ENCODE measurements around the gene GET4. TPM values are rescaled to one million over a fixed set of nuclear protein-coding genes. Genes with fewer than 3 reads are reported as not detected.
"Not testable (repeated sequence)": the region's sequence is repeated elsewhere in the genome, so short reads cannot be mapped to it uniquely, and the experiment has no call there.

The GET4 gene
- total RNA-seq, 1 donor from 2014 or later = 19.1 TPM

DNA sequence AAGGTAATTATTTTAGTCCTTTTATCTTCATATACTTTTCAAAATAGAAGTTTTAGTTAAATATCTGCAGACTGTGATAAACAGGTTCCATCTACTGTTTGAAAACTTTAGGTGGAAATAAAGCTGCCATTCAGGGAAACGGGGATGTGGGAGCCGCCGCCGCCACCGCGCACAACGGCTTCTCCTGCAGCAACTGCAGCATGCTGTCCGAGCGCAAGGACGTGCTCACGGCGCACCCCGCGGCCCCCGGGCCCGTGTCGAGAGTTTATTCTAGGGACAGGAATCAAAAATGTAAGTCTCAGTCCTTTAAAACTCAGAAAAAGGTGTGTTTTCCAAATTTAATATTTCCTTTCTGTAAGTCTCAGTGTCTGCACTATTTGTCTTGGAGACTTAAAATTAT, 33.1 kb upstream of the GET4 start:
- ATAC-seq (no peak), DNase-seq (ENCODE audit: missing footprints) (no peak)
- intact Hi-C loops (cut with DNase I) = no loop called here

DNA sequence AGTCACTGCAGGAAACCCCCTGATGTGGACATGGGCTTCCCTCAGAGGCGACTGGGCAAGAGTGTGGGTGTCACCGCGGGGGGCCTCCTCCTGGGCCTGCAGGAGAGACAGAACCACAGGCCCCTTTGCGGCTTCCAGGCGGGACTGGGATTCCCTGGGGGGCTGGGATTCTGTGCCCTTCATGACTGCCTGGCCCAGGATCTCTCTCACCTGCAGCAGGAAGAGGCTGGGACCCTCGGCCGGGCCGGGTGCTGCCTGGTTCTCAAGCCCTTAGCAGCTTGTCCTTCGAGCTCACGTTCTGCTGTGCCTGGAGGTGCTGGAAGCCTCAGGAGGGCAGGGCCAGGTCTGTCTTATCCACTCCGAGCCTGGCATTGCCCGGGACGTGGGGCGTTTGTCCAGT, 32.3 kb upstream of the GET4 start:
- DNase-seq (ENCODE audit: missing footprints) = no peak
- intact Hi-C loops (cut with DNase I) = no loop called here
- ATAC-seq = no peak

DNA sequence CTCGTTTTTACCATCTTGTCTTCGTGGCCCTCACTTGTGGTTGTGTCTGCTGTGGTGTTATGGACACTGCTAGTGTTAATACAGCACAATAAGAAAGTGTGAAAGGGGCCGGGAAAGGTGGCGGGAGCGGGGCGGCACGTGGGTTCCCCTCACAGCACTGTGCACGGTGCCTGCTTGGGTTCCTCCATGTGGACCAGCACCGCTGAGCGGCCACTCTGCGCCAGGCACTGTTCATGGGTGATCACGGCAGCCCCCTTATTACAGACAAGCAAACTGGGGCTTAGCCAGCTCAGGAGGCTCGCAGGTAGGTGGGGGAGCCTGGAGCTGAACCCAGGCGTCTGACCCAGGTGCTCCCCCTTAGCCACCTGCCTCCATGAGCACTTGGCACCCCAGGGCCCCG, 31.8 kb upstream of the GET4 start:
- DNase-seq (ENCODE audit: missing footprints) = no peak

DNA sequence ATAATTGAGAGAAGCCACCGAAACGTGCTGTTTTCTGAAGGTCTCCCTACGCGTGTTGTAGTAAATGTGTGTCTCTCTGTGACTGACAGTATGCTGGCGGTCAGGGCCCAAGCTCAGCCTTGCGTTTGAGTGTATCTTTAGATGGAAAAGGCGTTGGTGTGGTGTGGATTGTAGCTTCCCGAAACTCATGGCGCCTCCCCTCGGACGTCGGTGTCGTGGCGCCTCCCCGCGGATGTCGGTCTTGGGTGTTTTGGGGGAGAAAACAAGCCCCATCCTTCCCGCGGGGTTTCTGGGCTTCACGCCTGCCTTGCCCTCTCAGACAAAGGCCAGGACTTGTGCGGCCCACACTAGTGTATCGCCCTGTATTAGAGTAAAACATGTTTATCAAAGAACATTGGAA, 31.3 kb upstream of the GET4 start:
- ATAC-seq (no peak), DNase-seq (ENCODE audit: missing footprints) (no peak)
- intact Hi-C loops (cut with DNase I) = no loop called here

More for the DNA sequence above, 31.8 kb upstream of the GET4 start:
- no peak for ATAC-seq
- intact Hi-C loops (cut with DNase I) = no loop called here

DNA sequence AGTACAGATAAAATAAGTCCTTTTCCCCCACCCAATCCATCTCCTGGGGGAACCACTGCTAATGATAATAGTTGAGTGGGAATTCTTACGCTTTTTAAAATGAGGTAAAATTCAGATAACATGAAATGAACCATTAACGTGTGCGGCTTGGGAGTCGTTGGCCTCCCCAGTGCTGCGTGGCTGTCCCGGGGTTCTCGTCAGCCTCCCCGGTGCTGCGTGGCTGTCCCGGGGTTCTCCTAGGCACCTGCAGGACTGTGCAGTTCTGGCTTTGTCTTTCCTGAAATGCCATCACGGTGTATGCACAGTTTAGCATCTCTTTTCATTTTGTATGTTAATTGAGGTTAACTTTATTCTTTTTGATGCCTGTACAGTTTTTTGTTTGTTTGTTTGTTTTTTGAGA, 30.6 kb upstream of the GET4 start:
- intact Hi-C loops (cut with DNase I) = no loop called here
- no peak for DNase-seq (ENCODE audit: missing footprints)
- ATAC-seq = no peak

DNA sequence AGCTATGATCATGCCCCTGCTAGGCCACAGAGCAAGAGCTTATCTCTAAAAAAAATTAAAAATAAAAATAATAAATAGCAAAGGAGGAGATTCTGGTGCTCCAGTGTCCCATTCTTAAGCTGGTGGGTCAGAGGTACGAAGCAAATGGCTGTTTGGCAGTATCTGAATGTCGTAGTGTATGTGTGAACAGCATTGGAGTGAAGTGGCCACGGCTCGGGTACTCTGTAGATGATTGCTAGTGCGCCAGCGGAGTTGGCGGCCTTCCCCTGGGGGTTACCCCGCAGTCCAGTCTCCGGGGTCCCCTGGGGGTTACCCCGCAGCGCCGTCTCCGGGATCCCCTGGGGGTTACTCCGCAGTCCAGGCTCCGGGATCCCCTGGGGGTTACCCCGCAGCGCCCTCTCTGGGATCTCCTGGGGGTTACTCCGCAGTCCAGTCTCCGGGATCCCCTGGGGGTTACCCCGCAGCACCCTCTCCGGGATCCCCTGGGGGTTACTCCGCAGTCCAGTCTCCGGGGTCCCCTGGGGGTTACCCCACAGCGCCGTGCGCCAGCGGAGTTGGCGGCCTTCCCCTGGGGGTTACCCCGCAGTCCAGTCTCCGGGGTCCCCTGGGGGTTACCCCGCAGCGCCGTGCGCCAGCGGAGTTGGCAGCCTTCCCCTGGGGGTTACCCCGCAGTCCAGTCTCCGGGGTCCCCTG, 29.2 kb upstream of the GET4 start:
- intact Hi-C loops (cut with DNase I); ATAC-seq; DNase-seq (ENCODE audit: missing footprints): not testable (repeated sequence)

DNA sequence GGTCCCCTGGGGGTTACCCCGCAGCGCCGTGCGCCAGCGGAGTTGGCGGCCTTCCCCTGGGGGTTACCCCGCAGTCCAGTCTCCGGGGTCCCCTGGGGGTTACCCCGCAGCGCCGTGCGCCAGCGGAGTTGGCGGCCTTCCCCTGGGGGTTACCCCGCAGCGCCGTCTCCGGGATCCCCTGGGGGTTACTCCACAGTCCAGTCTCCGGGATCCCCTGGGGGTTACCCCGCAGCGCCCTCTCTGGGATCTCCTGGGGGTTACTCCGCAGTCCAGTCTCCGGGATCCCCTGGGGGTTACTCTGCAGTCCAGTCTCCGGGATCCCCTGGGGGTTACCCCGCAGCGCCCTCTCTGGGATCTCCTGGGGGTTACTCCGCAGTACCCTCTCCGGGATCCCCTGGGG, 28.6 kb upstream of the GET4 start:
- intact Hi-C loops (cut with DNase I); ATAC-seq; DNase-seq (ENCODE audit: missing footprints): not testable (repeated sequence)

DNA sequence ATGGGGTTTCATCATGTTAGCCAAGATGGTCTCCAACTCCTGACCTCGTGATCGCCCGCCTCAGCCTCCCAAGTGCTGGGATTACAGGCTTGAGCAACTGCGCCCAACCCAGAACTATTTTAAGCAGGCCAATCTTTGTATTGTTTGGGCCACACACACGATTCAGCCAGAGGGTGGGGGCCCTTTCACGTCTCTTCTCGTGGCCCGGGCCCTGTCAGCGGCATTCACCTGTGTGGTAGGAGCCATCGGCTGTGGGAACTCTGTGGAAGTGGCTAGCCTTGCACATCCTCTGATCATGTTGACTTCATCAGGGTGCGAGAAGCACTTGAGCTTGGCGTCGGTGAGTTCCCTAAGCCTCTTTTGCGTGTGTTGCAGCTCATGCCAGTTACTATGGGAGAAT, 27.2 kb upstream of the GET4 start:
- ATAC-seq = no peak
- intact Hi-C loops (cut with DNase I) = no loop called here
- no peak for DNase-seq (ENCODE audit: missing footprints)

DNA sequence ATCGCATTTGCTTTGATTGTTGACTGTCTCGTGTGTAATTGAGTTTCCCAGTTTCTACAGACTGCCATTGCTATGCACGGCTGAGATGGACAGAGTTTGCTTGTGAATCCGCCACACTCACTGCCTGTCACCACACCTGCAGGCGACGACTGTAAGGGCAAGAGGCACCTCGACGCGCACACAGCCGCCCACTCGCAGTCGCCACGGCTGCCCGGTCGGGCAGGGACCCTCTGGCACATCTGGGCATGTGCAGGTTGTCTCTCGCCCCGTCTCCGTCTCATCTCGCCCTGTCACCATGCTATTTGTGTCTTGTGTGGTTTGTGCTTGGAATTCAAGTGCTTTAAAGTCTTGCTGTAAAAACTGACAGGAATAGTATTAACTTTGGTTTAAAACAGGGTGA, 26.6 kb upstream of the GET4 start:
- intact Hi-C loops (cut with DNase I) = no loop called here
- no peak for ATAC-seq
- no peak for DNase-seq (ENCODE audit: missing footprints)

DNA sequence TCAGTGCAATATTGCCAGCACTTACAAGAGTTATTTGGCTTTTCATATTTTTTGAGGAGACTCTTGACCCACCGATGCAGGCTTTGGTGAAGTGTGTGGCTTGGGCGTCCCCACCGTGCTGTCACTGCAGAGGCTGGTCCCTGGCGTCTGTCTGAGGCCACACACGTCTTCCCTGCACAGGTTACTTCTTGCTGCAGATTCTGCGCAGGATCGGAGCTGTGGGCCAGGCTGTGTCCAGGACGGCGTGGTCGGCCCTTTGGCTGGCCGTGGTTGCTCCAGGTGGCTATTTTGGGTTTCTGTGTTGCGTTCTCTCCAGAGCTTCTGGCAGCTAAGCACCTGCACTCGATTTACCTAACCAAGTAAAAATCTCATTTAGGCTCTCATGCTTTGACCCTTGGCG, 25.1 kb upstream of the GET4 start:
- intact Hi-C loops (cut with DNase I) = no loop called here
- peak; percentile 30 for ATAC-seq
- DNase-seq (ENCODE audit: missing footprints) = no peak

DNA sequence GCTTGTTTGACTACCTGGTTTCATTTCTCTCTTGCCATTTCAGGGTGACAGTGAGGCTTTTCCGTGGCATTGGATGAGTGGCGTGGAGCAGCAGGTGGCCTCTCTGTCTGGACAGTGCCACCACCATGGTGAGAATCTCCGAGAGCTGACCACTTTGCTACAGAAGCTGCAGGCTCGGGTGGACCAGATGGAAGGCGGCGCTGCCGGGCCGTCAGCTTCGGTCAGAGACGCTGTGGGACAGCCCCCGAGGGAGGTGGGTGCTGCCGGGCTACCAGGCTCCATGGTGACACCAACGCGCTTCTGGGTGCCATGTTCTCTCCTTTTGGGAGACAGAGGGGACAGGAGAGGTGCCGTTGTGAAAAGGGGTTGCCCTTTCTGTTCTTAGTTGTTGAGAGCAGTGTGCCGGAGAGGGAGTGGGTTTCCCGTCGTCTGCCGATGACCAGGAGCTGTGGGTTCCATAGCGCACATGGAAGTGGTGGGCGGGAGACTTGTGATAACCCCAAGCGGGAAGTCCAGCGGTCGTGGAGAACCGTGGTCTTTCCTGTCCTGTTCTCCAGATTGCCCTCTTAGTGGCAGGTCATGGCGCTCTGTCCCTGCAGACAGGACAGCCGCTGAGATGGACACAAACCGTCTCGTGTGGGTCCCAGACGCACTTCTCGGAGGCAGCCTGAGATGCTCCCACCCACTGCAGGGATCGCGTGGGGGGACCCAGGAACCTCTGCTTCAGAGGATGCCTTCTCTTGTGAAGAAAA, 22.8 kb upstream of the GET4 start:
- DNase-seq (ENCODE audit: missing footprints) (no peak), ATAC-seq (no peak)
- intact Hi-C loops (cut with DNase I) = no loop called here

DNA sequence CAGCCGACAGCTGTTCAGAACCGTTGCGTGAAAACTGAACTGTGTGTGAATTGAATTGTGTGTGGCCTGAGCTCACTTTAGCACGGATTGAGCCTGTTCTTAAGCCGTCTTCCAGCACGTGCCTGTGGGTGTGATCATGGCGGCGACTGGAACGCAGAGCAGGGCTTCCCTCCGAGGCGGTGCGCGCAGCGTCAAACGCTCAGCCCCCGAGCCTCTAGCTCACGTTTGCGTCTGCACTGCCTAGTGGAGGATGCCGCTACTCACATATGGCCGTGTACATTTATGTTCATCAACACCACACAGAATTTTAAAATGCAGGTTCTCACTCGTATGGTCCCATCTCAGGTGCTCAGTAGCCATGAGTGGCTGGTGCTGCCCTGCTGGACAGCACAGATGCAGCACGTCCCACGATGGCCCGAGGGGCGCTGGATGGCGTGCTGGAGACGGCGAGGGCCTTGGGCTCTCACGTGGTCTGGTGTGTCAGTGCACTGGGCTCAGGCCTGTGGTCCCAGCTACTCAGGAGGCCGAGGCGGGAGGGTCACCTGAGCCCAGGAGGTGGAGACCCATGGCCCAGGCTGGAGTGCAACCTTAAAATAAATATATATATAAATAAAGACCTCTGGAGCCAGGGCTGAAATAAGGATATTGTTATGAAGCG, 22.1 kb upstream of the GET4 start:
- intact Hi-C loops (cut with DNase I) = no loop called here
- DNase-seq (ENCODE audit: missing footprints) (no peak), ATAC-seq (no peak)

DNA sequence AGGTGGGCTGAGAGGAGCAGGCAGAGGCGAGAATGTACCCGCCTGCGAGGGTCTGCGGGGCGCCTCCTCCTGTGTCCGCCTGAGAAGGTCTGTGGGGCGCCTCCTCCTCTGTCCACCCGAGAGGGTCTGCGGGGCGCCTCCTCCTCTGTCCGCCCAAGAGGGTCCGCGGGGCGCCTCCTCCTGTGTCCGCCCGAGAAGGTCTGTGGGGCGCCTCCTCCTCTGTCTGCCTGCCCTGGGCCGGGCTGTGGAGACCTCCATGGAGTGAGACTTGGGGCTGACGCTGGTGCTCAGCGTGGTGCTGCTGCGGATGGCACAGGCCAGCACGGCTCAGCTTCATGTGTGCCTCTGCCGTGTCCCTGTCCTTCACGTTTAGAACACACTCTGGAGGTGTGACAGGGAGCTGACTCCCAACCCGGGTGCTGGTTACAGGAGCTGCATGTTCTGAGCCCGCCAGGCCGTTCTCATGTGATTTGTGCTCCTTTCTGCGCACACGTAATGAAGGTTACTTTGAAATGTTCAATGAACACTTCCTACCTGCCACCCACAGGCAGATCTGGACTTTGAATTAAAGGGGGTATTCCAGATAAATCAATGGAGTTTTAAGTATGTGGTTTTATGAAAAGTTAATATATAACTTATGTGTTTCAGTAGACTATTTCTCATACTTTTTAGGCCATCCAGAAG, 20.5 kb upstream of the GET4 start:
- peak; percentile 46 for DNase-seq (ENCODE audit: missing footprints)
- ATAC-seq = no peak
- intact Hi-C loops (cut with DNase I) = no loop called here

DNA sequence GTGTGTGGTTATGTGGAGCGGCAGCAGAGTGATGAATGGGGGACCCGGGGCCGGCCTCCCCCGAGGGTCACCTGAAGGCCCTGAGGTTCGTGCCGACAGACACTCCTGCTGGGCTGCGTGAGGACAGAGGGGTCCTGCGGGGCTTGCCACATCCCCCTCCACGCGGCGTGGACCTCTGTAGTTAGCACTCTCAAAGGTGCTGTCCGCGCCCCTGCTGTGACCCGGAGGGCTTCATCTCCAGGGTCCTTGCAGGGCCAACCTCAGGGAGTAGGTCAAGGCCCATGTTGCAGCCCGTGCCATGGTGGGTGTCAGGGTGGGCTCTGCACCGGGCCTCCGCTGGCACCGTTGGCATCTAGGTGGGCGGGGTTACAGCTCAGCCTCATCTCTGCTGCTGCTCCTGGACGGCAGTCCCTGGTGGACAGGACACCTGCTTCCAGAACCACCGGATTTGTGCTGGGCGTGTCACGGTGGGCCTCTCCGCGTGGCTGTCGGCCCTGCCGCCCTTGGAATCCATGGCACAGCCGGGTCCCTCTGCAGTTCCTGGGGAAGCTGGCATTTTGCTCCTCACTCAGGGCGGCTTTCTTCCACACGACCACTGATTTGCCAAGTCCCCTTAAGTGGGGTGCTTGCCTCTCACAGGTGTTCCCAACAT, 19.8 kb upstream of the GET4 start:
- intact Hi-C loops (cut with DNase I) = no loop called here
- no peak for ATAC-seq
- DNase-seq (ENCODE audit: missing footprints) = peak; percentile 46

DNA sequence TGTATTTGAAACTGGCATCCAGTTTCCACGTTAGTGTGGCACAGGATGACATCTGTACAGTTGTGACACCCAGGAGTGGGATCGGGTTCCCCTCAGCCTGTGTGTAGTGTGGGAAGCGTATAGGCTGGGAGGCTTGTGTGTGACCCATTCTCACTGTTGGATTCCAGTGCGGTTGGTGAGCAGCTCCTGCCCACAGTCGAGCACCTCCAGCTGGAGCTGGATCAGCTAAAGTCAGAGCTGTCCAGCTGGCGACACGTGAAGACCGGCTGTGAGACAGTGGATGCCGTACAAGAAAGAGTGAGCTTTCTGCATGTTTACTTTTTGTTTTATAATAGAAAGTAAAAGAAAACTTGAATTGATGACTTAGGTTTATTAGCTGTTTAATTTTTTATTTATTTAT, 18.7 kb upstream of the GET4 start:
- ATAC-seq (no peak), DNase-seq (ENCODE audit: missing footprints) (no peak)
- intact Hi-C loops (cut with DNase I) = no loop called here

DNA sequence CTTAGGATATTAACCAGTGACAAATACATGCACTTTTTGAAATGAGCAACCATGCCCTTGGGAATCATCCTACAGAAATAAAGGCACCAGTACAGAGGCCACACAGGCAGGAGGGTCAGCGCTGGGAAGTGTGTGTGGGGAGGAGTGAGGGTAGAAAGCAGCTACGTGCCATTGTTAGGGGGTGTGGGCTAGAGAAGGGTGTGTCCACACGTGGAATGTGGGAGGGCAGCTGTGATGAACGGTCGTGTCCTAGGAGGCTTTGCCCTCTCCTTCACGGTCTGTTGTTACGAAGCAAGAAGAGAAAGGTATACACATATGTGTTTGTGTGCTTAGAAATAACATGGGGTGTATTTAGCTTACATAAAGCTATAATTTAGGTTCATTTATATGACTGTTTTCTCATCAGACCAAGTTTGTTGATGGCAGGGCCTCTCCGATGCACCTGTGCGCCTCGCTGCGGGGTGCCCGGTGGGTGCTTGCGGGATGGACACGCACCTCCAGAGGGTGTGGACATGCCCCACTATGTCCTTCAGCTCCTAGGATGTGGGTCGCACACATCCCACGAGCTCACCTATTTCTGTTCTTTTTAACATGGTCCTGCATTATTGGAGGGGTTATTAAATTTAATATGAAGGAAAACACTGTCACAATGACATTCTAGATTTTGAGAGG, 16.9 kb upstream of the GET4 start:
- DNase-seq (ENCODE audit: missing footprints) = no peak

DNA sequence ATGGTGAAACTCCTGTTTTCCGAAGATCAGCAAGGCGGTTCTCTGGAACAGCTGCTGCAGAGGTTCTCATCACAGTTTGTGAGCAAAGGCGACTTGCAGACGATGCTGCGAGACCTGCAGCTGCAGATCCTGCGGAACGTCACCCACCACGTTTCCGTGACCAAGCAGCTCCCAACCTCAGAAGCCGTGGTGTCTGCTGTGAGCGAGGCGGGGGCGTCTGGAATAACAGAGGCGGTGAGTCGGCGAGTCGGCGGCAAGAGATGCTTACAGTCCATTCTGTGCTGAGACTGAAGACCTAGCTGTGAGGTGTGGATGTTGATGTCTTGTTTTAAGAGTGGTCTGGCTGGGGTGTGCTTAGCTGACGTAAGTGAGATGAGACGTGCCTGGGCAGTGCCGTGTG, 16.2 kb upstream of the GET4 start:
- DNase-seq (ENCODE audit: missing footprints) = no peak
- intact Hi-C loops (cut with DNase I) = no loop called here
- no peak for ATAC-seq

More for the DNA sequence above, 16.9 kb upstream of the GET4 start:
- ATAC-seq = no peak
- intact Hi-C loops (cut with DNase I) = no loop called here

DNA sequence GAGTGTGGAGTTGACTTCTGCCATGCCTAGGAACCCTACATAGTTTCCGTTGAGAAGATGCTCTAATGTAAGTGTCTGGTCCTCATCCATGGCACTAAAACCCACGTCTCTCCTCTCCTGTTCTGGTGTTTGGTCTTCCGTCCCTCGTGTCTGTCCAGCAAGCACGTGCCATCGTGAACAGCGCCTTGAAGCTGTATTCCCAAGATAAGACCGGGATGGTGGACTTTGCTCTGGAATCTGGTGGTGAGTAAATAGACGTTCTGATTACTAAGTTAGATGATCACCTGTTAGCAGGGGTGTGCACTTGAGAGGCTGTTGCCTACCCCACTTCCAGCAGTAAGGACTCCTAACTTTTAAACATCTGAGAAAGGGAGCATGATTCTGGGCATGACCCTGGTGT, 15.1 kb upstream of the GET4 start:
- DNase-seq (ENCODE audit: missing footprints) (peak; percentile 11), ATAC-seq (no peak)
- intact Hi-C loops (cut with DNase I) = no loop called here

DNA sequence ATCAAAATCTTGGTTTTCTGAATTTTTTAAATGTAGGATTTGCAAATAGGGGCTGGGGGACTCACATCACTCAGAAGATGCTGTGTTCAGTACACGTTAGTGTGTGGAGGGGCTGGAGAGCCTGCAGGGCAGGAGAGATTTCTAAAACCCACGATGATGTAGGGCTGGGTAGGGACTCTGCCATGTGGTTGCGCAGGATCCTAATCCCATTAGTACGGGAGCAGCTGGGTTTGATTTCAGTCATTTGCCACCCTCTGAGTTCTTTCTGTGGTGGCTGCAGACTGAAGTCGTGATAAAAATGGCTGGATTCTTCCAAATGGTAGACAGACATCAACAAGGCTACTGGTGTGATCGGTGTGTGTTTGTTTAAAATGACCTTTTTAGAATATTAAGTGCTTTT, 14.2 kb upstream of the GET4 start:
- intact Hi-C loops (cut with DNase I) = no loop called here
- DNase-seq (ENCODE audit: missing footprints) = no peak
- ATAC-seq = no peak
